GM04503 (cell line): ENCODE results near the gene TADA1.

Experiments used
- DNase-seq: peaks from one replicate; pipeline ENCODE4 v3.0.0-alpha.2; 2012; ENCODE audit warnings: low read depth

The TADA1 gene

GRCh38 chr1:166875734-166876539 lies at the start of gene TADA1:
TSS of gene TADA1 (minus strand) at chr1:166876264. CDS start at chr1:166876233, 31 bp downstream.
- peak; percentile 81 for DNase-seq

- no peak for DNase-seq
These were observed 48.9 kb upstream of the TADA1 start for GRCh38 chr1:166924823-166925541.

GRCh38 chr1:166920561-166921475 lies 44.8 kb upstream of the TADA1 start:
- DNase-seq = no peak

GRCh38 chr1:166918956-166919316 lies 42.9 kb upstream of the TADA1 start:
- no peak for DNase-seq

GRCh38 chr1:166918088-166918955 lies 42.3 kb upstream of the TADA1 start:
- no peak for DNase-seq

GRCh38 chr1:166915941-166916340 lies 39.9 kb upstream of the TADA1 start:
- no peak for DNase-seq

- no peak for DNase-seq
These were observed 39.0 kb upstream of the TADA1 start for GRCh38 chr1:166915042-166915441.

- DNase-seq = no peak
These were observed 38.0 kb upstream of the TADA1 start for GRCh38 chr1:166914111-166914510.

- no peak for DNase-seq
These were observed 35.6 kb upstream of the TADA1 start for GRCh38 chr1:166911624-166912023.

- peak; percentile 21 for DNase-seq
These were observed 34.4 kb upstream of the TADA1 start for GRCh38 chr1:166910396-166910994.

- DNase-seq = no peak
These were observed 32.9 kb upstream of the TADA1 start for GRCh38 chr1:166908942-166909341.

- no peak for DNase-seq
These were observed 31.7 kb upstream of the TADA1 start for GRCh38 chr1:166907763-166908162.

GRCh38 chr1:166907051-166907450 lies 31.0 kb upstream of the TADA1 start:
- no peak for DNase-seq

- DNase-seq = no peak
These were observed 30.6 kb upstream of the TADA1 start for GRCh38 chr1:166906647-166907046.

GRCh38 chr1:166905900-166906299 lies 29.8 kb upstream of the TADA1 start:
- DNase-seq = peak; percentile 50

GRCh38 chr1:166905136-166905535 lies 29.1 kb upstream of the TADA1 start:
- peak; percentile 8 for DNase-seq

GRCh38 chr1:166903232-166903631 lies 27.2 kb upstream of the TADA1 start:
- DNase-seq = no peak

- no peak for DNase-seq
These were observed 26.2 kb upstream of the TADA1 start for GRCh38 chr1:166902279-166902678.

GRCh38 chr1:166900987-166901386 lies 24.9 kb upstream of the TADA1 start:
- DNase-seq = no peak

GRCh38 chr1:166899769-166900168 lies 23.7 kb upstream of the TADA1 start:
- DNase-seq = no peak

- DNase-seq = no peak
These were observed 19.7 kb upstream of the TADA1 start for GRCh38 chr1:166895766-166896165.
